HCT116 (cell line): ENCODE measurements around the gene RASL11B. TPM values are rescaled to one million over a fixed set of nuclear protein-coding genes. Genes with fewer than 3 reads are reported as not detected.

ENCODE experiments used
- ATAC-seq: fragments of 200-7000 bp; cut with Tn5 transposase; 2 replicates; pipeline ENCODE4 v1.9.1; 2020; ENCODE audit warnings: mild to moderate bottlenecking, moderate library complexity
- BruUV-seq: library from RNA; stranded (reverse); fragments of 400-500 nt; replicated peaks from 2 replicates; lab custom pipeline; 2021; lab: Mats Ljungman, UMichigan
- CTCF ChIA-PET: fragments of 300-600 bp; sonication (Branson Sonifier 250); formaldehyde crosslinking; loops from one replicate; lab custom pipeline; 2021; ENCODE audit warnings: antibody characterized with exemption; lab: Charles Lee
- POLR2A ChIA-PET: fragments of 300-600, 350-600 bp; sonication (Branson Sonifier 250); formaldehyde crosslinking; loops from one replicate; lab custom pipeline; 2021; ENCODE audit warnings: antibody characterized with exemption; lab: Charles Lee
- RAD21 ChIA-PET, 2 experiments: fragments of 300-600 bp; sonication (Branson Sonifier 250); formaldehyde crosslinking; loops; one replicate each; lab custom pipeline; 2023; ENCODE audit warnings: low total read pairs in 2 of 2; ENCODE audit not compliant: uncharacterized antibody in 2 of 2, unreplicated experiment in 2 of 2, low non-redundant PET in 1 of 2; lab: Charles Lee
- DNase-seq: peaks from one replicate; pipeline ENCODE4 v3.0.0-alpha.2; 2010; ENCODE audit warnings: low read depth, low spot score
- H2AFZ ChIP-seq: fragments of 200-600 bp; shearing (Covaris generic), sonication (generic); 2 replicates; pipeline ENCODE4 v1.6.1; 2017; ENCODE audit warnings: low read depth, mixed run types, mixed read lengths, antibody characterized with exemption, low read length; ENCODE audit not compliant: poor library complexity, severe bottlenecking
- H3K27ac ChIP-seq: 2 replicates; pipeline ENCODE4 v1.5.1; 2012; ENCODE audit warnings: low read depth, low read length
- H3K27me3 ChIP-seq: fragments of 200-600 bp; sonication (generic); 2 replicates; pipeline ENCODE4 v1.6.1; 2016; ENCODE audit warnings: mixed run types, low read length, mixed read lengths; ENCODE audit not compliant: insufficient read depth
- H3K36me3 ChIP-seq, 2 experiments: fragments of 200-500 bp in 1 of 2; fragments of 200-600 bp in 1 of 2; sonication (Bioruptor generic) in 1 of 2; sonication (generic) in 1 of 2; 2 replicates each; pipeline versions ENCODE4 v1.5.1 to v1.6.1; 2014 to 2016; ENCODE audit warnings: low read length in 2 of 2, inconsistent platforms in 1 of 2, mixed read lengths in 1 of 2, mixed run types in 1 of 2; ENCODE audit not compliant: insufficient read depth in 2 of 2, control insufficient read depth in 1 of 2
- H3K4me1 ChIP-seq, 2 experiments: fragments of 200-600 bp in 1 of 2; sonication (generic) in 1 of 2; 2 replicates each; pipeline versions ENCODE4 v1.5.1 to v1.6.1; 2012 to 2017; ENCODE audit warnings: low read length in 2 of 2, inconsistent platforms in 1 of 2, mild to moderate bottlenecking in 1 of 2, mixed read lengths in 1 of 2, mixed run types in 1 of 2, moderate library complexity in 1 of 2; ENCODE audit not compliant: insufficient read depth in 2 of 2, control insufficient read depth in 1 of 2
- H3K4me2 ChIP-seq: fragments of 200-600 bp; sonication (generic); 2 replicates; pipeline ENCODE4 v1.6.1; 2017; ENCODE audit warnings: mixed run types, low read length, mixed read lengths
- H3K4me3 ChIP-seq, 2 experiments: fragments of 200-600 bp in 1 of 2; sonication (generic) in 1 of 2; replicated peaks in 1 of 2; 2 replicates each; pipeline ENCODE4 v1.5.1; 2011 to 2016; ENCODE audit warnings: low read length in 2 of 2, control low read depth in 1 of 2, low read depth in 1 of 2, mild to moderate bottlenecking in 1 of 2, mixed read lengths in 1 of 2, mixed run types in 1 of 2
- H3K79me2 ChIP-seq: fragments of 200-600 bp; sonication (generic); 2 replicates; pipeline ENCODE4 v1.6.1; 2017; ENCODE audit warnings: mild to moderate bottlenecking, mixed run types, low read length, moderate library complexity, mixed read lengths; ENCODE audit not compliant: insufficient read depth
- H3K9ac ChIP-seq: fragments of 200-600 bp; sonication (generic); 2 replicates; pipeline ENCODE4 v1.6.1; 2016; ENCODE audit warnings: low read length, mixed read lengths
- H3K9me2 ChIP-seq: fragments of 200-600 bp; sonication (generic), shearing (Covaris generic); 2 replicates; pipeline ENCODE4 v1.6.1; 2017; ENCODE audit warnings: mixed run types, mild to moderate bottlenecking, moderate library complexity; ENCODE audit not compliant: insufficient read depth
- H3K9me3 ChIP-seq, 2 experiments: fragments of 200-500 bp in 1 of 2; fragments of 200-600 bp in 1 of 2; sonication (Bioruptor generic) in 1 of 2; sonication (generic) in 1 of 2; 2 replicates each; pipeline ENCODE4 v1.6.1; 2014 to 2017; ENCODE audit warnings: low read length in 2 of 2, mixed read lengths in 2 of 2, inconsistent platforms in 1 of 2, low read depth in 1 of 2, mild to moderate bottlenecking in 1 of 2, mixed run types in 1 of 2, moderate library complexity in 1 of 2; ENCODE audit not compliant: control insufficient read depth in 1 of 2, insufficient read depth in 1 of 2
- H4K20me1 ChIP-seq: fragments of 200-600 bp; sonication (generic), shearing (Covaris generic); 2 replicates; pipeline ENCODE4 v1.6.1; 2017; ENCODE audit warnings: mixed run types, mild to moderate bottlenecking, moderate library complexity; ENCODE audit not compliant: insufficient read depth
- CBX3 ChIP-seq: IDR thresholded peaks from 2 replicates; pipeline ENCODE4 v1.6.1; 2012; ENCODE audit warnings: low read depth
- EGR1 ChIP-seq: IDR thresholded peaks from 2 replicates; pipeline ENCODE4 v1.6.1; 2012; ENCODE audit warnings: low read depth
- ELF1 ChIP-seq: IDR thresholded peaks from 2 replicates; pipeline ENCODE4 v1.6.1; 2012; ENCODE audit warnings: low read depth, borderline replicate concordance
- EZH2 ChIP-seq: fragments of 200-600 bp; sonication (generic); IDR thresholded peaks from 2 replicates; pipeline ENCODE4 v1.6.1; 2017; ENCODE audit warnings: antibody characterized with exemption, mixed run types
- FOSL1 ChIP-seq: IDR thresholded peaks from 2 replicates; pipeline ENCODE4 v1.6.1; 2012; ENCODE audit warnings: low read depth
- POLR2A ChIP-seq: IDR thresholded peaks from 2 replicates; pipeline ENCODE4 v1.7.0; 2011; ENCODE audit warnings: borderline replicate concordance; ENCODE audit not compliant: insufficient read depth, insufficient read length; ENCODE audit errors: extremely low read depth
- POLR2AphosphoS5 ChIP-seq: IDR thresholded peaks from 2 replicates; pipeline ENCODE4 v1.6.1; 2011; ENCODE audit warnings: mild to moderate bottlenecking, low read depth, low read length, moderate library complexity
- RAD21 ChIP-seq: IDR thresholded peaks from 2 replicates; pipeline ENCODE4 v1.6.1; 2012; ENCODE audit warnings: low read depth, mild to moderate bottlenecking
- SIN3A ChIP-seq: IDR thresholded peaks from 2 replicates; pipeline ENCODE4 v1.6.1; 2012; ENCODE audit warnings: low read depth
- SP1 ChIP-seq: IDR thresholded peaks from 2 replicates; pipeline ENCODE4 v1.6.1; 2012; ENCODE audit warnings: low read depth
- SRF ChIP-seq: IDR thresholded peaks from 2 replicates; pipeline ENCODE4 v1.6.1; 2012; ENCODE audit warnings: low read depth
- TCF7L2 ChIP-seq: IDR thresholded peaks from 2 replicates; pipeline ENCODE4 v1.7.0; 2011; ENCODE audit warnings: borderline replicate concordance, inconsistent platforms; ENCODE audit not compliant: insufficient read depth, insufficient read length; ENCODE audit errors: extremely low read depth
- YY1 ChIP-seq: IDR thresholded peaks from 2 replicates; pipeline ENCODE4 v1.6.1; 2011; ENCODE audit warnings: low read length, low read depth, moderate library complexity, mild to moderate bottlenecking; ENCODE audit not compliant: insufficient replicate concordance; ENCODE audit errors: extremely low read depth
- ZFX ChIP-seq: fragments of 450-650 bp; IDR thresholded peaks from 2 replicates; pipeline ENCODE4 v1.6.1; 2017
- ZNF274 ChIP-seq: fragments of 200-500 bp; sonication (Bioruptor generic); IDR thresholded peaks from 2 replicates; pipeline ENCODE4 v1.6.1; 2014; ENCODE audit warnings: mild to moderate bottlenecking, low read depth, low read length, inconsistent platforms
- intact Hi-C: fragments of 100-400 bp; cut with micrococcal nuclease; formaldehyde crosslinking; loops from 2 replicates; pipeline ENCODE4 v1.10.0; 2022
- total RNA-seq: library from RNA; stranded (reverse); gene quantifications from one replicate; pipeline ENCODE4 v1.2.1, GENCODE V29; 2021; ENCODE audit not compliant: unreplicated experiment
- TF ChIP-seq, protein P1 (sequence below): IDR thresholded peaks from 2 replicates; pipeline ENCODE4 v1.6.1; 2012
- TF ChIP-seq, protein P2 (sequence below), 3 experiments: fragments of 200-600 bp in 1 of 3; sonication (generic) in 1 of 3; IDR thresholded peaks in 2 of 3; conservative IDR thresholded peaks in 1 of 3; 2 replicates each; pipeline ENCODE4 v1.5.1; 2012 to 2017; ENCODE audit warnings: low read depth in 2 of 3, low read length in 2 of 3, antibody characterized with exemption in 1 of 3, borderline replicate concordance in 1 of 3, control low read depth in 1 of 3, mild to moderate bottlenecking in 1 of 3, mixed read lengths in 1 of 3, mixed run types in 1 of 3, moderate library complexity in 1 of 3; ENCODE audit not compliant: insufficient read depth in 1 of 3
- TF ChIP-seq, protein P3 (sequence below): IDR thresholded peaks from 2 replicates; pipeline ENCODE4 v1.6.1; 2012; ENCODE audit warnings: low read depth

The RASL11B gene
- total RNA-seq, 1 experiment from 2014 or later, result 0.34 TPM

GRCh38 chr4:52914051-52914605 is 52.0 kb downstream of the RASL11B start:
- DNase-seq (no peak), ATAC-seq (no peak)
- RAD21 ChIA-PET, result no interaction called here
- Histone ChIP-seq H4K20me1 (no peaks in the 10 kb centered on the region), H2AFZ (no peak overlapping the region), H3K79me2 (no peaks in the 10 kb centered on the region), H3K27ac (no peak overlapping the region), H3K4me2 (no peak overlapping the region), H3K4me1 (0 out of 4 replicates have a peak, but pooled peaks cover 0 to 3% of the 10 kb centered on the region in 2 experiments), H3K36me3 (no peaks in the 10 kb centered on the region), H3K4me3 (no peak overlapping the region), H3K9ac (no peak overlapping the region), H3K27me3 (no peaks in the 10 kb centered on the region), H3K9me2 (no peaks in the 10 kb centered on the region), H3K9me3 (no peaks in the 10 kb centered on the region)
- POLR2A ChIA-PET, result no interaction called here
- CTCF ChIA-PET, result no interaction called here
- no TSS peak for BruUV-seq
- TF ChIP-seq POLR2A (no peak), TCF7L2 (no peak), EGR1 (no peak), SRF (no peak), EZH2 (no peak), CBX3 (no peak), SP1 (no peak), YY1 (no peak), ZFX (no peak), RAD21 (no peak), ZNF274 (no peak), ELF1 (no peak), SIN3A (no peak), POLR2AphosphoS5 (no peak), FOSL1 (no peak)
- TF ChIP-seq, protein P1, sequence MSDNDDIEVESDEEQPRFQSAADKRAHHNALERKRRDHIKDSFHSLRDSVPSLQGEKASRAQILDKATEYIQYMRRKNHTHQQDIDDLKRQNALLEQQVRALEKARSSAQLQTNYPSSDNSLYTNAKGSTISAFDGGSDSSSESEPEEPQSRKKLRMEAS, result no peak
- TF ChIP-seq, protein P2, sequence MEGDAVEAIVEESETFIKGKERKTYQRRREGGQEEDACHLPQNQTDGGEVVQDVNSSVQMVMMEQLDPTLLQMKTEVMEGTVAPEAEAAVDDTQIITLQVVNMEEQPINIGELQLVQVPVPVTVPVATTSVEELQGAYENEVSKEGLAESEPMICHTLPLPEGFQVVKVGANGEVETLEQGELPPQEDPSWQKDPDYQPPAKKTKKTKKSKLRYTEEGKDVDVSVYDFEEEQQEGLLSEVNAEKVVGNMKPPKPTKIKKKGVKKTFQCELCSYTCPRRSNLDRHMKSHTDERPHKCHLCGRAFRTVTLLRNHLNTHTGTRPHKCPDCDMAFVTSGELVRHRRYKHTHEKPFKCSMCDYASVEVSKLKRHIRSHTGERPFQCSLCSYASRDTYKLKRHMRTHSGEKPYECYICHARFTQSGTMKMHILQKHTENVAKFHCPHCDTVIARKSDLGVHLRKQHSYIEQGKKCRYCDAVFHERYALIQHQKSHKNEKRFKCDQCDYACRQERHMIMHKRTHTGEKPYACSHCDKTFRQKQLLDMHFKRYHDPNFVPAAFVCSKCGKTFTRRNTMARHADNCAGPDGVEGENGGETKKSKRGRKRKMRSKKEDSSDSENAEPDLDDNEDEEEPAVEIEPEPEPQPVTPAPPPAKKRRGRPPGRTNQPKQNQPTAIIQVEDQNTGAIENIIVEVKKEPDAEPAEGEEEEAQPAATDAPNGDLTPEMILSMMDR (IDR thresholded peaks at IDR 0.05 in 2 of 3, conservative IDR thresholded peaks at IDR 0.05 in 1 of 3; ENCODE audit: borderline replicate concordance in 1 of 3, insufficient read depth in 1 of 3, low read depth in 2 of 3, low read length in 2 of 3), result no peak
- TF ChIP-seq, protein P3, sequence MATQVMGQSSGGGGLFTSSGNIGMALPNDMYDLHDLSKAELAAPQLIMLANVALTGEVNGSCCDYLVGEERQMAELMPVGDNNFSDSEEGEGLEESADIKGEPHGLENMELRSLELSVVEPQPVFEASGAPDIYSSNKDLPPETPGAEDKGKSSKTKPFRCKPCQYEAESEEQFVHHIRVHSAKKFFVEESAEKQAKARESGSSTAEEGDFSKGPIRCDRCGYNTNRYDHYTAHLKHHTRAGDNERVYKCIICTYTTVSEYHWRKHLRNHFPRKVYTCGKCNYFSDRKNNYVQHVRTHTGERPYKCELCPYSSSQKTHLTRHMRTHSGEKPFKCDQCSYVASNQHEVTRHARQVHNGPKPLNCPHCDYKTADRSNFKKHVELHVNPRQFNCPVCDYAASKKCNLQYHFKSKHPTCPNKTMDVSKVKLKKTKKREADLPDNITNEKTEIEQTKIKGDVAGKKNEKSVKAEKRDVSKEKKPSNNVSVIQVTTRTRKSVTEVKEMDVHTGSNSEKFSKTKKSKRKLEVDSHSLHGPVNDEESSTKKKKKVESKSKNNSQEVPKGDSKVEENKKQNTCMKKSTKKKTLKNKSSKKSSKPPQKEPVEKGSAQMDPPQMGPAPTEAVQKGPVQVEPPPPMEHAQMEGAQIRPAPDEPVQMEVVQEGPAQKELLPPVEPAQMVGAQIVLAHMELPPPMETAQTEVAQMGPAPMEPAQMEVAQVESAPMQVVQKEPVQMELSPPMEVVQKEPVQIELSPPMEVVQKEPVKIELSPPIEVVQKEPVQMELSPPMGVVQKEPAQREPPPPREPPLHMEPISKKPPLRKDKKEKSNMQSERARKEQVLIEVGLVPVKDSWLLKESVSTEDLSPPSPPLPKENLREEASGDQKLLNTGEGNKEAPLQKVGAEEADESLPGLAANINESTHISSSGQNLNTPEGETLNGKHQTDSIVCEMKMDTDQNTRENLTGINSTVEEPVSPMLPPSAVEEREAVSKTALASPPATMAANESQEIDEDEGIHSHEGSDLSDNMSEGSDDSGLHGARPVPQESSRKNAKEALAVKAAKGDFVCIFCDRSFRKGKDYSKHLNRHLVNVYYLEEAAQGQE, result no peak
- intact Hi-C loops, result no loop called here
